ENCODE data around the gene ACAD8.

The ACAD8 gene

DNA sequence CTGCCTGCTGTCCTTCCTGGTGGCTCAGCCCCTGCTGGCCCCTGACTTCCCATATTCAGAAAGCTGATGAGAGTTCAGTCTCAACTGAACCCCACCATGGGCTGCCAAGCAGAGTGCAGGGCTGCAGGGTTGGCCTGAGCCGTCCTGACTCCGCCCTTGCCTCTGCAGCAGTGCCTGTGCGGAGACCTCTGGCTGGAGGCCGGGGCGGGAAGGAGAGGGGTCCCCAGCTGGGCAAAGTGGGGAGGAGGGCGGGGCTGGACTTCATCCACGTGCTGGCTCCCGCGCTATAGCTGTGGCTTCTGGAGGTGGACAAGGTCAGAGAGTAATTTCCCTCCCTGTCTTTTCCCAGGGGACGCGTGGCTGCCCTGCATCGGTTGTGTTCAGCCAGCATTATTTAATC, 36.4 kb downstream of the ACAD8 start:
- H3K27ac Mint-ChIP-seq (ENCODE audit: low read depth) = no peak overlapping the region
- no peaks in the 10 kb centered on the region for H3K4me1 Mint-ChIP-seq
- no peak for DNase-seq (ENCODE audit: low spot score in 2 of 2)
- H3K9me3 Mint-ChIP-seq = no peaks in the 10 kb centered on the region
- no peak for ATAC-seq (replicated peaks; ENCODE audit: extremely low read depth, poor library complexity, severe bottlenecking)
- H3K27me3 Mint-ChIP-seq = no peaks in the 10 kb centered on the region
- H3K4me3 Mint-ChIP-seq = no peak overlapping the region
- H3K36me3 Mint-ChIP-seq (ENCODE audit: insufficient read depth) = no peaks in the 10 kb centered on the region

DNA sequence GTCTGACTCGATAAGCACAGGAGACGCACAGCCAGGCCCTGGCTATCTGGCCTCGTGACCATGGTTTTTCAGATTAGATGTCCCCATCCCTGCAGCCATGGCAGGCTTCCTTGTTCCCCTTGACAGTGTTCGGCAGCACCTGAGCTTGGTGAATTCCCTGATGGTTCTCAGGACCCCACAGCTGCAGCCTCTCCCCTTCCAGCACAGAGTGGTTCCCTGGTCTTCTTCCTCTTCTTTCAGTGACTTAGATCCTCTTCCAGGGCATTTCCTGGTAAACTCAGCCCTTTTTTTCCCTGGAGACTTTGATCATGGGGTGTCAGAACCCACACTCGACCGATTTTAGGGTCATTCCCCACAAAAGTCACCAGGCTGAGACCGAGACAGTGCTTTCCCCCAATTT, 37.3 kb downstream of the ACAD8 start:
- H3K36me3 Mint-ChIP-seq (ENCODE audit: insufficient read depth) = no peaks in the 10 kb centered on the region
- ATAC-seq (replicated peaks; ENCODE audit: extremely low read depth, poor library complexity, severe bottlenecking) (no peak), DNase-seq (ENCODE audit: low spot score in 2 of 2) (no peak)
- no peaks in the 10 kb centered on the region for H3K4me1 Mint-ChIP-seq
- no peak overlapping the region for H3K4me3 Mint-ChIP-seq
- H3K9me3 Mint-ChIP-seq = no peaks in the 10 kb centered on the region
- no peaks in the 10 kb centered on the region for H3K27me3 Mint-ChIP-seq
- H3K27ac Mint-ChIP-seq (ENCODE audit: low read depth) = no peak overlapping the region

- no peaks in the 10 kb centered on the region for H3K36me3 Mint-ChIP-seq (ENCODE audit: insufficient read depth)
- ATAC-seq (replicated peaks; ENCODE audit: extremely low read depth, poor library complexity, severe bottlenecking) = no peak
- no peak overlapping the region for H3K4me3 Mint-ChIP-seq
- DNase-seq (ENCODE audit: low spot score in 2 of 2) = no peak
- no peak overlapping the region for H3K27ac Mint-ChIP-seq (ENCODE audit: low read depth)
- no peaks in the 10 kb centered on the region for H3K27me3 Mint-ChIP-seq
- no peaks in the 10 kb centered on the region for H3K4me1 Mint-ChIP-seq
- no peaks in the 10 kb centered on the region for H3K9me3 Mint-ChIP-seq
Observed at GRCh38 chr11:134291196-134291595, 37.8 kb downstream of the ACAD8 start.

DNA sequence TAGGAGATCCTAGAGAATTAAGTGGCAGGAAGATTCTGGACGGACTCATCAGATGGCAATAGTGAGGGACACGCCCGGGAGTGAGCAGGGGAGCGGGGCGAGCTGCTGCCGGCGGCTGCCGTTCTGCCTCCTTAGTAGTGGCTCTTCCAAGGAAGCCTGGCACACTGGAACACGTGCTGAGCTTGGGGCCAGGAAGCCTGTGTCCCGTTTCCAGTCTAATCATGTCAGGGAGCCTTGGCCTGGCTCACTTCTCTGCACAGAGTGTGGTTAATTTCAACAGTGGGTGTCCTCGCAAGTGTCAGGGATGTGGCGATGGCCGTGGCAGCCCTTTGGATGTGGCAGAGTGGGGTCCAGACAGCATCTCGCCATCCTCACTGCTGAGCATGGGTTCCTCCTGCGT, 39.3 kb downstream of the ACAD8 start:
- H3K4me1 Mint-ChIP-seq = no peaks in the 10 kb centered on the region
- no peak overlapping the region for H3K27ac Mint-ChIP-seq (ENCODE audit: low read depth)
- DNase-seq (ENCODE audit: low spot score in 2 of 2) (no peak), ATAC-seq (replicated peaks; ENCODE audit: extremely low read depth, poor library complexity, severe bottlenecking) (no peak)
- no peaks in the 10 kb centered on the region for H3K36me3 Mint-ChIP-seq (ENCODE audit: insufficient read depth)
- H3K9me3 Mint-ChIP-seq = no peaks in the 10 kb centered on the region
- H3K27me3 Mint-ChIP-seq = no peaks in the 10 kb centered on the region
- no peak overlapping the region for H3K4me3 Mint-ChIP-seq

DNA sequence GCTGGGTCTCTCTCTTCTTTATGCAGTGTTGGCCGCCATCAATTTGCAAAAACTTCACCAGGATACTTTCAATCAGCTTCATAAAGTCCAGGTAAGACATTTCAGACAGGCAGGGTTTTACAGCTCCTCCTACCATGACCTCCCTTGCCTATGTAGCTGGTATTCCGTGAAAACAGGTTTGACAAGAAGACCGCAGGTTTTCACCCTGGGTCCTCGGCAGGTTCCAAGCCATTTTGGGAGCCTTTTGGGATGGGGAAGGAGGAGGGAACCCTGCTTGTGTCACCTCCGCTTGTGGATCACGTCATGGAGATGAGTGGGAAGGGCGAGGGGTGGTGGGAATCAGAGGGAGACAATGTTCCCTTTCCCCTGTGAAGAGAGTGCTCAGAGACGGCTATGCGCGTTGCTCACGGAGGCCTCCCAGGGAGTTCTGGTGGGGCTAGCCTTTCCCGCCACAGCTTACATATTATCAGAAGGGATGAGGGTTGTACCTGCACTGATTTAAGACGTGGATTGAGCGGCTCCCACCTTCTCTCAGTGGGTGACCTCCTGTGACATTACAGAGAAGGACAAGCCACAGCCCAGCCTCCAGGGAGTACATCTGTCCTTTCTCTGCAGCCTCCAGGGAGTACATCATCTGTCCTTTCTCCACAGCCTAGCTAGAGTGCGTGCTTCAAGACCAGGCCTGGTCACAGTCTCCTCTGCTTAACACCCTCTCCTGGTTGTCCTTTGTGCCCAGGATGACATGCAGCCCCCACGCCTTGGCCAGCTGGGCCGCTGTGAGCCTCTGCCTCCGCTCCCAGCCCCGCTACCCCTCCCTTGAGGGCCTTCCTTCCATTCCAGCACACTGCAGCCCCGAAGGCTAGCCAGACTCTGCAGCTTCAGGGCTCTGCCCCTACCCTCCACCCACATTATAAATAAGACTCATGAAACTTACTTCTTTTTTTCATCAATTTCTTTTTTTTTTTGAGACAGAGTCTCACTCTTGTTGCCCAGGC, 40.0 kb downstream of the ACAD8 start:
- Mint-ChIP-seq H3K36me3 (ENCODE audit: insufficient read depth) (no peaks in the 10 kb centered on the region), H3K9me3 (no peaks in the 10 kb centered on the region), H3K4me1 (no peaks in the 10 kb centered on the region), H3K27me3 (no peaks in the 10 kb centered on the region), H3K27ac (ENCODE audit: low read depth) (no peak overlapping the region), H3K4me3 (no peak overlapping the region)
- no peak for ATAC-seq (replicated peaks; ENCODE audit: extremely low read depth, poor library complexity, severe bottlenecking)
- no peak for DNase-seq (ENCODE audit: low spot score in 2 of 2)

GRCh38 chr11:134294664-134295063, 41.3 kb downstream of the ACAD8 start:
- no peak overlapping the region for H3K4me3 Mint-ChIP-seq
- no peak for ATAC-seq (replicated peaks; ENCODE audit: extremely low read depth, poor library complexity, severe bottlenecking)
- no peaks in the 10 kb centered on the region for H3K4me1 Mint-ChIP-seq
- DNase-seq (ENCODE audit: low spot score in 2 of 2) = no peak
- no peaks in the 10 kb centered on the region for H3K9me3 Mint-ChIP-seq
- no peaks in the 10 kb centered on the region for H3K27me3 Mint-ChIP-seq
- no peak overlapping the region for H3K27ac Mint-ChIP-seq (ENCODE audit: low read depth)
- H3K36me3 Mint-ChIP-seq (ENCODE audit: insufficient read depth) = no peaks in the 10 kb centered on the region

DNA sequence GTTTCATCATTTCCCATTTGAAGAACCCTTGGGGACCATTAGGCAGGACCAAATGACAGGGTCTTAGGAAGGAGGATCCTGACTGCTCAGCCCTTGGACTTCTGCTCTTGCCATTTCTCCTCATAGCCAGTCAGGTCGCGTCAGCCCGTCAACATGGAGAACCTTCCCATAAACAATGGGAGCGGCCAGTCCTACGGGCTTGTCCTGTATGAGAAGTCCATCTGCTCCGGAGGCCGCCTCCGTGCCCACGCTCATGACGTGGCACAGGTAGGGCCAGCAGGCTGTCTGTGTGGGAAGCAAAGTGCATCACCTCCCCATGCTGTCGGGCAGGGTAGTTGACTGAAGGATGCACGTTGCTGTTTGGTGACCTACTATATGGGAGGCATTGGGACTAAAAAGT, 58.9 kb downstream of the ACAD8 start:
- no peak overlapping the region for H3K4me3 Mint-ChIP-seq
- peaks cover 6% of the 10 kb centered on the region for H3K36me3 Mint-ChIP-seq (ENCODE audit: insufficient read depth)
- H3K27ac Mint-ChIP-seq (ENCODE audit: low read depth) = no peak overlapping the region
- no peaks in the 10 kb centered on the region for H3K4me1 Mint-ChIP-seq
- ATAC-seq (replicated peaks; ENCODE audit: extremely low read depth, poor library complexity, severe bottlenecking) = no peak
- no peaks in the 10 kb centered on the region for H3K27me3 Mint-ChIP-seq
- H3K9me3 Mint-ChIP-seq = peaks cover 4% of the 10 kb centered on the region
- DNase-seq (ENCODE audit: low spot score in 2 of 2) = no peak

DNA sequence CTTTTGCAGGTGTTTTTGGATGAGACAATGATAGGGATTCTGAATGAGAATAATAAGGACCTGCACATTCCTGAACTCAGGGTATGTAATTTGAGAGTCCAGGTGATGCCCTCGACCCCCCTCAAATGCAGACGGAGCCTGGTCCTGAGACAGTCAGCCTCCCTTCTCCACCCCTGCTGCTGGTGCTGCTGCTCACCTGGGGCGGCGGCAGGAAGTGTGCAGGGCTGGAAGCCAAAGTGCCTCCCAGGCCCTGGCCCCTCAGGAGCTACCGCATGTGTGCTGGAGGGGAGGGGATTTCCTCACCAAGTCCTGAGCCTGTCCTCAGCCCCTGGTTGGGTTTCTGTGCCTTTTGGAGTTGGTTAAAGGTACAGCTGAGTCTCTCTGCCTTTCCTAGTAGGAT, 59.4 kb downstream of the ACAD8 start:
- ATAC-seq (replicated peaks; ENCODE audit: extremely low read depth, poor library complexity, severe bottlenecking) = no peak
- peaks cover 4% of the 10 kb centered on the region for H3K9me3 Mint-ChIP-seq

GRCh38 chr11:134313379-134313778, 60.0 kb downstream of the ACAD8 start:
- Mint-ChIP-seq H3K27me3 (no peaks in the 10 kb centered on the region), H3K36me3 (ENCODE audit: insufficient read depth) (peaks cover 3% of the 10 kb centered on the region), H3K4me1 (no peaks in the 10 kb centered on the region), H3K4me3 (no peak overlapping the region), H3K9me3 (peaks cover 4% of the 10 kb centered on the region), H3K27ac (ENCODE audit: low read depth) (no peak overlapping the region)
- DNase-seq (ENCODE audit: low spot score in 2 of 2) = no peak
- ATAC-seq (replicated peaks; ENCODE audit: extremely low read depth, poor library complexity, severe bottlenecking) = no peak

More for the DNA sequence above, 59.4 kb downstream of the ACAD8 start:
- Mint-ChIP-seq H3K27ac (ENCODE audit: low read depth) (no peak overlapping the region), H3K36me3 (ENCODE audit: insufficient read depth) (peaks cover 5% of the 10 kb centered on the region), H3K4me1 (no peaks in the 10 kb centered on the region), H3K27me3 (no peaks in the 10 kb centered on the region), H3K4me3 (no peak overlapping the region)
- no peak for DNase-seq (ENCODE audit: low spot score in 2 of 2)

GRCh38 chr11:134313821-134314607, 60.6 kb downstream of the ACAD8 start:
- H3K9me3 Mint-ChIP-seq = peaks cover 4% of the 10 kb centered on the region
- no peaks in the 10 kb centered on the region for H3K4me1 Mint-ChIP-seq
- no peak overlapping the region for H3K4me3 Mint-ChIP-seq
- no peak for ATAC-seq (replicated peaks; ENCODE audit: extremely low read depth, poor library complexity, severe bottlenecking)
- H3K27me3 Mint-ChIP-seq = no peaks in the 10 kb centered on the region
- H3K27ac Mint-ChIP-seq (ENCODE audit: low read depth) = no peak overlapping the region
- H3K36me3 Mint-ChIP-seq (ENCODE audit: insufficient read depth) = no peaks in the 10 kb centered on the region
- no peak for DNase-seq (ENCODE audit: low spot score in 2 of 2)
